ENCODE results near the gene C11orf54.

Gene C11orf54

Small RNAs within 50 kb of the gene (small RNA-seq; reads per million reads assigned to genes)
- gene RF00019 = 0 reads per million in 2 experiments
- 12.4 to 13.2 reads per million in 2 experiments for gene RF00493
- gene SCARNA9 = 0.09 to 0.16 reads per million in 2 experiments
- gene SNORA1 = 0 reads per million in 2 experiments
- 0 reads per million in 2 experiments for gene SNORA18
- 0 reads per million in 2 experiments for gene SNORA25
- gene SNORA32 = 0 reads per million in 2 experiments
- 0 reads per million in 2 experiments for gene SNORA40
- gene SNORA8 = 0 reads per million in 2 experiments
- gene SNORD5 = 0 reads per million in 2 experiments
- gene SNORD6 = 162 to 4,436 reads per million in 2 experiments

Measured in SK-N-DZ (cell line).